NOMO-1 (cell line): Measurements from ENCODE around the gene PACSIN1.
"Not testable (repeated sequence)": the region's sequence is repeated elsewhere in the genome, so short reads cannot be mapped to it uniquely, and the experiment has no call there.

ENCODE experiments used
- DNase-seq, 2 experiments: peaks; one replicate each; lab custom pipeline; 2025; ENCODE audit not compliant: unreplicated experiment in 2 of 2; lab: John Stamatoyannopoulos, UW

PACSIN1 gene

GRCh38 chr6:34484391-34484790 is 18.5 kb downstream of the PACSIN1 start:
- DNase-seq, result no peak

GRCh38 chr6:34484899-34485298 is 19.0 kb downstream of the PACSIN1 start:
- no peak for DNase-seq

GRCh38 chr6:34485321-34486060 is 19.6 kb downstream of the PACSIN1 start:
- no peak for DNase-seq

- DNase-seq, result no peak
Measured at GRCh38 chr6:34486106-34486740, 20.3 kb downstream of the PACSIN1 start.

- DNase-seq, result not testable (repeated sequence)
Measured at GRCh38 chr6:34486886-34487285, 21.0 kb downstream of the PACSIN1 start.

GRCh38 chr6:34487536-34487935 is 21.7 kb downstream of the PACSIN1 start:
- DNase-seq, result no peak

GRCh38 chr6:34489207-34489805 is 23.4 kb downstream of the PACSIN1 start:
- no peak for DNase-seq

- DNase-seq, result no peak
Measured at GRCh38 chr6:34490390-34491090, 24.7 kb downstream of the PACSIN1 start.

GRCh38 chr6:34491091-34491430 is 25.2 kb downstream of the PACSIN1 start:
- DNase-seq, result peak; percentile 54

- DNase-seq, result no peak
Measured at GRCh38 chr6:34493344-34493743, 27.5 kb downstream of the PACSIN1 start.

GRCh38 chr6:34494973-34495372 is 29.1 kb downstream of the PACSIN1 start:
- no peak for DNase-seq

GRCh38 chr6:34496103-34496685 is 30.3 kb downstream of the PACSIN1 start:
- no peak for DNase-seq

GRCh38 chr6:34497411-34497810 is 31.5 kb downstream of the PACSIN1 start:
- DNase-seq, result no peak

GRCh38 chr6:34506718-34507117 is 40.8 kb downstream of the PACSIN1 start:
- DNase-seq, result no peak

- no peak for DNase-seq
Measured at GRCh38 chr6:34508425-34508824, 42.5 kb downstream of the PACSIN1 start.

- DNase-seq, result no peak
Measured at GRCh38 chr6:34509782-34510181, 43.9 kb downstream of the PACSIN1 start.

- DNase-seq, result no peak
Measured at GRCh38 chr6:34510299-34510698, 44.4 kb downstream of the PACSIN1 start.

- DNase-seq, result no peak
Measured at GRCh38 chr6:34511214-34511914, 45.5 kb downstream of the PACSIN1 start.

GRCh38 chr6:34511915-34512737 is 46.2 kb downstream of the PACSIN1 start:
- DNase-seq, result no peak

- no peak for DNase-seq
Measured at GRCh38 chr6:34512738-34513115, 46.9 kb downstream of the PACSIN1 start.
